OCI-LY7 (cell line): ENCODE results near the gene PLA2G4E.

ENCODE experiments used
- EZH2phosphoT487 ChIP-seq: fragments of 200-600 bp; sonication (generic); IDR thresholded peaks from 2 replicates; pipeline ENCODE4 v1.6.1; 2018; ENCODE audit warnings: low read depth, borderline replicate concordance, mild to moderate bottlenecking, mixed run types, antibody characterized with exemption, low read length, moderate library complexity, mixed read lengths
- TF ChIP-seq, protein P1 (sequence below): fragments of 200-600 bp; sonication (generic); conservative IDR thresholded peaks from 2 replicates; pipeline ENCODE4 v1.5.1; 2014; ENCODE audit warnings: mild to moderate bottlenecking, antibody characterized with exemption, low read length, moderate library complexity, mixed read lengths

DNA sequence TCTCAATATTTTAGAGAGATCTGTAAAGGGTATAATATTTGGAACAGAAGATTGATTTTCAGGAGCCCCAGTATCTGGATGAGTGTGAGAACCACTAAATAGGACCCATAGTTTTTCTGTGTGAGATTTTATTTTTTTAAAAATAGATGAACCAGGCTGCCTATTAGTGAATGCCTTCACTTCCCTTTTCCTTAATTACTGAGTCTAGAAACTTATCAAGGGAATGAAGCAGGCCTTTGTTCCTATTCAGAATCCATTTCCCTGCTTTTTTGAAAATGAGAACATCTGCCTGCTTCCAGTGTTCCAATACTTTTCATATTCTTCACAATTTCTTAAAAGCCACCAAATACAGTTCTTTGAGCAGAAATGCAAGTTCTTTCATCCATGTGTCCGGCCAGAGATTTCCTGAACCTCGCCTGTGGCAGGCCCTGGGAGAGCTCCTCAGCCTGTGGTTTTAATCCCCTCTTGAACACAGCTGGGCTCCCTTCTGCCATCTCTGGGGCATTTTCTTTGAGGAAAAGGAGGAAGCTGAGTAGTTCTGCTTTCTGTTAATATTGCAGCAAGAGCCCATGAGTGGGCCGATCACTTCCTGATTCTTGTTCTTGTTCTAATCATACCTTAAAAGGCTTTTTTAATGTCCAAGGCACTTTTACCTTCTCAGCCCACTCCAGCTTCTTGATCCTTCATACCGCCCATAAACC lies 53.2 kb downstream of the PLA2G4E start:
- no peak for TF ChIP-seq EZH2phosphoT487
- TF ChIP-seq, protein P1, sequence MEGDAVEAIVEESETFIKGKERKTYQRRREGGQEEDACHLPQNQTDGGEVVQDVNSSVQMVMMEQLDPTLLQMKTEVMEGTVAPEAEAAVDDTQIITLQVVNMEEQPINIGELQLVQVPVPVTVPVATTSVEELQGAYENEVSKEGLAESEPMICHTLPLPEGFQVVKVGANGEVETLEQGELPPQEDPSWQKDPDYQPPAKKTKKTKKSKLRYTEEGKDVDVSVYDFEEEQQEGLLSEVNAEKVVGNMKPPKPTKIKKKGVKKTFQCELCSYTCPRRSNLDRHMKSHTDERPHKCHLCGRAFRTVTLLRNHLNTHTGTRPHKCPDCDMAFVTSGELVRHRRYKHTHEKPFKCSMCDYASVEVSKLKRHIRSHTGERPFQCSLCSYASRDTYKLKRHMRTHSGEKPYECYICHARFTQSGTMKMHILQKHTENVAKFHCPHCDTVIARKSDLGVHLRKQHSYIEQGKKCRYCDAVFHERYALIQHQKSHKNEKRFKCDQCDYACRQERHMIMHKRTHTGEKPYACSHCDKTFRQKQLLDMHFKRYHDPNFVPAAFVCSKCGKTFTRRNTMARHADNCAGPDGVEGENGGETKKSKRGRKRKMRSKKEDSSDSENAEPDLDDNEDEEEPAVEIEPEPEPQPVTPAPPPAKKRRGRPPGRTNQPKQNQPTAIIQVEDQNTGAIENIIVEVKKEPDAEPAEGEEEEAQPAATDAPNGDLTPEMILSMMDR, result no peak
